OCI-LY7 (cell line): Measurements from ENCODE around the gene RNF103.

Experiments
- CTCF ChIP-seq: fragments of 200-600 bp; sonication (generic); conservative IDR thresholded peaks from 2 replicates; pipeline ENCODE4 v1.5.1; 2014; ENCODE audit warnings: mild to moderate bottlenecking, antibody characterized with exemption, low read length, moderate library complexity, mixed read lengths
- EZH2phosphoT487 ChIP-seq: fragments of 200-600 bp; sonication (generic); IDR thresholded peaks from 2 replicates; pipeline ENCODE4 v1.6.1; 2018; ENCODE audit warnings: low read depth, borderline replicate concordance, mild to moderate bottlenecking, mixed run types, antibody characterized with exemption, low read length, moderate library complexity, mixed read lengths

GRCh38 chr2:86615596-86615995 lies 8.1 kb downstream of the RNF103 start:
- TF ChIP-seq CTCF (no peak), EZH2phosphoT487 (no peak)
